Measurements from ENCODE around the gene SNRK.

- TF ChIP-seq CTCF (IDR thresholded peaks at IDR 0.05 in 8 of 11, conservative IDR thresholded peaks at IDR 0.05 in 3 of 11) (no peak), POLR2A (IDR thresholded peaks at IDR 0.05) (no peak), POLR2AphosphoS5 (IDR thresholded peaks at IDR 0.05) (no peak)
Observed at GRCh38 chr3:43260412-43260811, 25.9 kb upstream of the SNRK start.
